GM12873 (cell line): Measurements from ENCODE around the gene TPRG1.

Experiments used
- TF ChIP-seq, protein P1 (sequence below): IDR thresholded peaks from 2 replicates; pipeline ENCODE4 v1.5.1; 2012; ENCODE audit warnings: low read depth, mild to moderate bottlenecking, moderate library complexity, low read length, control low read depth; ENCODE audit not compliant: insufficient read depth; ENCODE audit errors: missing control alignments

Gene TPRG1

DNA sequence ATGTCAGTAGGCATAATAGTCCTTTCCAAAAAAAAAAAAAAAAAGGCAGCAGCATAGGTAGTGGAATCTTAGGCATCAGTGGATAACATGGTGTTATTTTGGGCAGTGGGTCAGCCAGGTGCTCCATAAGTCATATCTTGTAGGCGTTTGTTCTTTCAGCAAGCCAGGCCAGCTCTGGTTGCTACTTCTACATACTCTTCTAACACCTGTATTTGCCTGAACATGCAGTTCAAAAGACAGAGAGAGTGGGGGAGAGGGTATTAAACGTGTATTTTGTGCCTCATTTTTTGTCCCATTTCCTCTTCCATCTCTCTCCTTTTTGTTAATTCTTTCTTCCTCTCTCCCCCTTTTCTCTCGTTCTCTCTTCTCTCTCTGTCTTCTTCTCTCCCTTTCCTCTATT is 110.4 kb downstream of the TPRG1 start:
- TF ChIP-seq, protein P1, sequence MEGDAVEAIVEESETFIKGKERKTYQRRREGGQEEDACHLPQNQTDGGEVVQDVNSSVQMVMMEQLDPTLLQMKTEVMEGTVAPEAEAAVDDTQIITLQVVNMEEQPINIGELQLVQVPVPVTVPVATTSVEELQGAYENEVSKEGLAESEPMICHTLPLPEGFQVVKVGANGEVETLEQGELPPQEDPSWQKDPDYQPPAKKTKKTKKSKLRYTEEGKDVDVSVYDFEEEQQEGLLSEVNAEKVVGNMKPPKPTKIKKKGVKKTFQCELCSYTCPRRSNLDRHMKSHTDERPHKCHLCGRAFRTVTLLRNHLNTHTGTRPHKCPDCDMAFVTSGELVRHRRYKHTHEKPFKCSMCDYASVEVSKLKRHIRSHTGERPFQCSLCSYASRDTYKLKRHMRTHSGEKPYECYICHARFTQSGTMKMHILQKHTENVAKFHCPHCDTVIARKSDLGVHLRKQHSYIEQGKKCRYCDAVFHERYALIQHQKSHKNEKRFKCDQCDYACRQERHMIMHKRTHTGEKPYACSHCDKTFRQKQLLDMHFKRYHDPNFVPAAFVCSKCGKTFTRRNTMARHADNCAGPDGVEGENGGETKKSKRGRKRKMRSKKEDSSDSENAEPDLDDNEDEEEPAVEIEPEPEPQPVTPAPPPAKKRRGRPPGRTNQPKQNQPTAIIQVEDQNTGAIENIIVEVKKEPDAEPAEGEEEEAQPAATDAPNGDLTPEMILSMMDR, result no peak

DNA sequence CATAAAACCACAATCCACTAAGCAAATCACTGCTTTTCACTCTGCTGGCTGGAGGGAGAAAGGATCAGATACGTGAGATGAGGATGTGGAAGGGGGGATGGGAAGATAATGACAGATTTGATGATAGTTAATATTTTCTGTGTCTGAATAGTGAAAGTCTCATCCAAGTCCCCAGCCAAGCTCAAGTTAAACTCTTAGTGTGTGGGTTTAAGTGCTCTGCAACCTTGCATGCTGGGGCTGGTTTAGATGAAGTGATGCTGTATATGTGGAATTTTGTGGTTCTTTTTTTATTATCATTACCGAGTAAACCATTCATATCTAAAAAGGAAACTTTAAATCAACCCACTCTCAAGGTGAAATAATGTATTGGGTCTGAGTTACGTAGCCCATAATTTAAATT is 111.0 kb downstream of the TPRG1 start:
- TF ChIP-seq, protein P1, result no peak

DNA sequence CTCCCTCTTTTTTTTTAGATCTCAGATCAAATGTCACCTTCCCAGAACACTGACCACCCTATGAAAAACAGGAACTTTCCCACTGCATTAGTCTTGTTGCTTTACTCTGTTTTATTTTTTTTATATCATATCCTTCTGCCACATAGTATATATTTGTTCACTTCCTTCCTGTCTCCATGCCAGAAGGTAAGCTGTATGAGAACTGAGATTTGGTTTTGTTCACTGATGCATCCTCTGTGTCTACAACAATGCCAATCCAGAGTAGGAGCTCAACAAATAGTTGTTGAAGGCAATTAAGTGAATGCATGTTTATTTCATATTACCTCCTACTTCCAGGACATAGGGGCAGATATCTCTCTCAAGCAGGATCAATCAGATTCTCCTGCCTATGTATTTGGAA is 114.4 kb downstream of the TPRG1 start:
- TF ChIP-seq, protein P1, result no peak

DNA sequence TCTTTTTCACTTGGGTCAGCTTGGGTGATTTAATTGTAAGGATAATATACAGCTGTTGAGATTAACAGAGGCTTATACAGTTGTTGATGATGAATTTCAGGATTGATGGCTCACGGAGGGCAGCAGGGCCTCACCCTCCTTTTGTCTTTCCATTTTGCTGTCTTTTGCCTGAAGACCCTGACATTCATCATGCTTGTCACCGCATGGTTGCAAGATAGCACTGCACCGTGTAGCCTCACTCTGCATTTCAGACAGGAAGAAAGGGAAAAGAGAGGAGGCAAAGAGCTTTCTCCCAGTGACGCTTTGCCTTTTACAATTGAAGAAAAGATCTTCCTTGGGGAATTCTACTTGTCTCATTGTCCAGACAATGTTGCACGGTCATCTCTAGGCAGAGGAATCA is 115.1 kb downstream of the TPRG1 start:
- TF ChIP-seq, protein P1, result no peak

DNA sequence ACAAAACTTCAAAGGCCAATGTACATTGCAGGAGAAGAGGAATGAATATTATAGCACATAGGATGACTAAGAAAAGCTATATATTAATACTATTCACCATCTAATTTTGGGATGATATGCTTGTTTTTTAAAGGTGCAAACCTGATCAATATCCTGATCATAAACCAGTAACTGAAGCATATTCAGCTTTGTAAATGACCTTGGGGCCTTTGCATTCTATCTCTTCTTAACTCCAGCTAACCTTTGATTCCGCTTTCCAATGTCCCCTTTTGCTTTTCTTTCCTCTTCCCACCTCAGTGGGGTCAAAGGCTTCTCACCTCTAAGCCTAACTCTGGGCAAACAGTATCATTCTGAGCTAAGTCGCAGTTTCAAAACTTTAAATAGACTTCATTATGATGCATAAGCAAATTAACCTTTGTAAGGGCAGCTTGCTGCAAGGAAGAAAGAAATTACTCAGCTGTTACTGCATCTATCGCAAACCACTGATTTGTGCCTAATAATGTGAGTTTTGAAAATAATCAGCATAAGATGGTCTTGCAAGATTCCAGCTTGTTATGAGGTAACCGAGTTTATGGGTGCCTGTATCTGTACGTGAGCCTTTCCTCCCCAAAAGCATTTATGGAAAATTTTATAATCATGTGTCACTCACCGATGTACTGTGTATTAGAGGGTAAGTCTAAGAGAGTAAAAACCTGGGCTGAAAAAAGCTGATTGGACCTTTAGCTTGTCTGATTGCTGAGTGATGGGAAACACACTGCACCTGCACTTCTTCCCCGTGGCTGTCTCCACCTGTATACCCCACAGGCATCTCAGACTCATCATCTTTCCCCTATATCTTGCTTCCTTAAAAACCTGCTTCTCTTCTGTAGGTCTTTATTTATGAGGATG is 116.8 kb downstream of the TPRG1 start:
- TF ChIP-seq, protein P1, result no peak

DNA sequence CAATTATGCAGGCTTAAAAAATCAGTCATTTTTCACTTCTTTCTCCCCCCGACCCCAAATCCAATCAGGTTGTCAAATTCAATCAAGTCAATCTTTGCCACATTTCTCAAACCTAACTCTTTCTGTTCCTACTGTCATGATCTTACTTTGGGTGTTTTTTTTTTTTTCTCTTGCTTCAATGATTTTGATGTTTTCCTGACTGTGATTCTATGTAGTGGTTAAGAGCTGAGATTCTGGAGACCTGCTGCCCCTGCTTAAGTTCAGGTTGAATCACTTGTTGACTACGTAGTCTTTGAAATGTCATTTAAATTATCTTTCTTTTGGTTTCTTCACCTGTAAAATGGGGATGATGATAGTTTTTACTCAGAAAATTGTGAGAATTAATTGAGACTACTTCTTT is 117.5 kb downstream of the TPRG1 start:
- TF ChIP-seq, protein P1, result no peak

DNA sequence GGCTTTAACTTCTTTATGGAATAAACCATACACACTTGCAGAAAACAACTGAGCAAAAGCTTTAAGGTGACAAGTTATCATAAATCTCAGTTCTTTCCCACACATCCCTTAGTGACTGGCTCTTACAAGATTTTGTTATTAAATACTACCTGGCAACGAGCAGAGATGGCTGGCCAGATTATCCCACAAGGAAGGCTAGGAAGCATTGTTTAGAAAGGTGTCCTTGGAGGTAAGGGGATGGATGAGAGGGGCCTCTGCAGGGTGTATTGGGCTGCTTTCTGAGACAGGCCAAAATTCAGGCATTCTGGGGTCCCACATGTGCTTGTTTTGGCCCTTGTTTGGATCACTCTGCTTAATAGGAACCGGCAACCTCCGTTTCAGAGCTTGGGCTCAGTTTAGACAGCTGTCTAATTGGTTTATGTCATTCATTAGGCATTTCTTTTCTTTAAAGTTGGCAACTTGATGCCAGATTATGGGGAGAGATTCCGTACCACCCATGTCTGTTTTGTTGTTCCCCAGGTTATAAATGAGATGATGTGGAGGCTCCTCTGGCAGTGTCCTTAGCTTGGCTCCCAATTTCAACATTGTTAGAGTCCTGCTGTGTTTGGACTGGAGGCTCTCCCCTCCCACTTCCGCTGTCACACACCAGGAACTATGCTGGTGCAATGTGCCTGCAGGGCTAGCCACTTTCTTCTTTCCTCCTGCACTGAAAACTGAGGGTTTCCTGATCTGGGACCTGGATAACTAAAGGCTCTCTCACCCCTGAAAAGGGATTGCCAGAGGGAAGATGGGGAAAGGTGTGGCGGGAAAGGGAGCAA is 121.1 kb downstream of the TPRG1 start:
- TF ChIP-seq, protein P1, result no peak
